ENCODE data around the gene ADGRG6. TPM values are rescaled to one million over a fixed set of nuclear protein-coding genes. Genes with fewer than 3 reads are reported as not detected.
"Not testable (repeated sequence)": the region's sequence is repeated elsewhere in the genome, so short reads cannot be mapped to it uniquely, and the experiment has no call there.

The ADGRG6 gene
- total RNA-seq, 2 experiments from 2014 or later: 0.26 to 0.43 TPM

- intact Hi-C loops (cut with DNase I, micrococcal nuclease): no loop called here
Measured at GRCh38 chr6:142336183-142336582, 34.4 kb downstream of the ADGRG6 start.

GRCh38 chr6:142336787-142337186 lies 35.0 kb downstream of the ADGRG6 start:
- POLR2A ChIA-PET: interaction anchor here (0.6 kb wide), 1 partner anchor 1114 kb away, joined by 4 read pairs; the partner anchor contains the start of gene PEX3

More at GRCh38 chr6:142336183-142336582, 34.4 kb downstream of the ADGRG6 start:
- Mint-ChIP-seq H3K36me3 (ENCODE audit: low read depth) (no peaks in the 10 kb centered on the region), H3K27ac (no peak overlapping the region), H3K4me1 (peaks cover 6% of the 10 kb centered on the region), H3K9me3 (ENCODE audit: low read depth) (no peaks in the 10 kb centered on the region), H3K27me3 (no peaks in the 10 kb centered on the region), H3K4me3 (no peak overlapping the region)
- ATAC-seq (no peak), DNase-seq (no peak)
- CTCF ChIA-PET: interaction anchor here (1.4 kb wide), 1 partner anchor 20 kb away, joined by 3 read pairs; no protein-coding TSS in a partner anchor
- POLR2A ChIA-PET: no interaction called here

DNA sequence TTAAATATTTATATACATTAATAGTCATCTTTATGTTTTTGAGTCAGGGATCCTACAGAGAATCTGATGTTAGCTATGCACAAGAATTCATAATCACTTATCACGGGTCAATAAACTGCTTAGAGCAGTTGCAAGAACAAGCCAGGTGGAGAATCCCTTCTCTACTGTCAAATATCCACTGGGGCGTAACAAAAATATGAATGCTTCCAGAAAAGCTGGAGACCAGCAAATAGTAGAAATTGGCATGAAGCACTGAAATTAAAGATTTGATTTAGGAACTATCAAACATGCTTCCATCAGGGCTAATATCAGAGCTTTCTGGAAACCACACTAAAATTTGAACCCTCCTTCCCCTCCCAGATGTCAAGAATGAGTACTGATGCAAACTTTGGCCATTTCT lies 37.3 kb downstream of the ADGRG6 start:
- CTCF ChIA-PET: no interaction called here

More at GRCh38 chr6:142336787-142337186, 35.0 kb downstream of the ADGRG6 start:
- no peak for DNase-seq
- CTCF ChIA-PET: interaction anchor here (0.6 to 1.4 kb wide), 3 partner anchors 20 to 105 kb away, joined by 3 read pairs; no protein-coding TSS in a partner anchor
- no peak overlapping the region for H3K27ac Mint-ChIP-seq
- no peak for ATAC-seq
- H3K9me3 Mint-ChIP-seq (ENCODE audit: low read depth): no peaks in the 10 kb centered on the region
- no peaks in the 10 kb centered on the region for H3K36me3 Mint-ChIP-seq (ENCODE audit: low read depth)
- intact Hi-C loops (cut with DNase I, micrococcal nuclease): no loop called here
- no peak overlapping the region for H3K4me3 Mint-ChIP-seq
- peaks cover under 1% of the 10 kb centered on the region for H3K4me1 Mint-ChIP-seq
- H3K27me3 Mint-ChIP-seq: no peaks in the 10 kb centered on the region

DNA sequence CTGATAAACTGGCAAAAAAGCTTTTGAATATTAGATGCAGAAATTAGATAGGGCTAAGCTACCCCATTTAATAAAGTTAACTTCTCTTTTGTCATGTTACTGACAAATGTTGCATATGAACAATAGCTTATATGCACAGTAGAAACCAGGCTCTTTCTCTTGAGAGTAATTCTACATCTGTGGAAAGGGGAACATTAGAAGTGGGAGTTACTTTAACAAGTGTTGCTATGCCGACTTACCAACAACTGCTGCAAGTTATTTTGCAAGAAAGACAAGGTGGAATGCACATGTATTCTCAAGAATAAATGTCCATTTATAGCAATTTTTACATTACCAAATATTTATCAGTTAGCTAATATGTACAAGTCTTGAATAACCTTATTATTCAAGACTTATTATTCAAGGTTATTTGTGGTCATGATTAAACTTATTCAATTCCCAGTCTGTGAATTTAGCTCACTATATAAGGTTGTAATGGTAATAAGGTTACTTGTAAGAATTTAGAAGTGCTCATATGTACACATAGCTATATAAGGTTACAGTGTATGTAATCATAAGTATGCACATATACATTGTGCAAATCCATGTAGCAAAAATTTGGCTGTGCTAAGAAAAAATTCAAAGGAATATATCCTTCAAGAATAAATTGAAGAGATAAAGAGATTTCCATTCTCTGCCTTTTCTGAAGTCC lies 38.3 kb downstream of the ADGRG6 start:
- Mint-ChIP-seq H3K4me3 (no peak overlapping the region), H3K27ac (no peak overlapping the region), H3K4me1 (no peaks in the 10 kb centered on the region), H3K36me3 (ENCODE audit: low read depth) (no peaks in the 10 kb centered on the region), H3K27me3 (peaks cover 5% of the 10 kb centered on the region), H3K9me3 (ENCODE audit: low read depth) (no peaks in the 10 kb centered on the region)
- intact Hi-C loops (cut with DNase I, micrococcal nuclease): no loop called here
- ChIA-PET CTCF (no interaction called here), POLR2A (no interaction called here)
- no peak for DNase-seq
- ATAC-seq: no peak

More for the DNA sequence above, 37.3 kb downstream of the ADGRG6 start:
- H3K4me1 Mint-ChIP-seq: no peaks in the 10 kb centered on the region
- intact Hi-C loops (cut with DNase I, micrococcal nuclease): no loop called here
- no peak overlapping the region for H3K4me3 Mint-ChIP-seq
- H3K27ac Mint-ChIP-seq: no peak overlapping the region
- peaks cover 5% of the 10 kb centered on the region for H3K27me3 Mint-ChIP-seq
- no peak for DNase-seq
- POLR2A ChIA-PET: interaction anchor here (0.5 kb wide), 1 partner anchor 277 kb away, joined by 5 read pairs; no protein-coding TSS in a partner anchor
- ATAC-seq: no peak
- H3K9me3 Mint-ChIP-seq (ENCODE audit: low read depth): no peaks in the 10 kb centered on the region
- no peaks in the 10 kb centered on the region for H3K36me3 Mint-ChIP-seq (ENCODE audit: low read depth)

DNA sequence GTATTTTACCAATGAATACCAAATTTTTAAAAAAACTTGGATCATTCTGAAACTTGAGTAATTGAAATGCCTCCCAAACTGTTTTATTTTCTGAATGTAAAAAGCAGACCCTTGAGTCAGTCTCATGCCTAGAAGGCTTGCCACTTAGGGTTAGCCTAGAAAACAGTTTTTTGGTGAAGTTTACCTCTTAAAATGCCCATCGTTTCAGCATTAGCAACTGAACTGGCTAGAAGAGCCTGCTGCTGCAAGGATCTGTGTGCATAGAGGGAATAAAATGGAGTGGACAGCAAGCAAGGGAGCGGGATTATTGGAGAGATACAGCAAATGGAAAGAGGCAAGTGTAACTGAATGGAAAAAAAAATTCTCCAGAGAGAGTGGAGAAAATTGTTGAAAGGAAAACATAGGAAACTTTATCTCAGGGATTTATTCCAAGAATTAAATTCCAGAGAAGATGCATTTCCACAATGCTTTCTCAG lies 40.1 kb downstream of the ADGRG6 start:
- POLR2A ChIA-PET: no interaction called here
- H3K4me3 Mint-ChIP-seq: no peak overlapping the region
- peaks cover 7% of the 10 kb centered on the region for H3K27me3 Mint-ChIP-seq
- ATAC-seq (no peak), DNase-seq (no peak)
- H3K27ac Mint-ChIP-seq: no peak overlapping the region
- no peaks in the 10 kb centered on the region for H3K9me3 Mint-ChIP-seq (ENCODE audit: low read depth)
- H3K4me1 Mint-ChIP-seq: no peaks in the 10 kb centered on the region
- CTCF ChIA-PET: interaction anchor here (1.4 kb wide), 1 partner anchor 15 kb away, joined by 4 read pairs; no protein-coding TSS in a partner anchor
- intact Hi-C loops (cut with DNase I, micrococcal nuclease): no loop called here
- H3K36me3 Mint-ChIP-seq (ENCODE audit: low read depth): no peaks in the 10 kb centered on the region

GRCh38 chr6:142342986-142343385 lies 41.2 kb downstream of the ADGRG6 start:
- Mint-ChIP-seq H3K27ac (no peak overlapping the region), H3K9me3 (ENCODE audit: low read depth) (no peaks in the 10 kb centered on the region), H3K4me1 (no peaks in the 10 kb centered on the region), H3K36me3 (ENCODE audit: low read depth) (no peaks in the 10 kb centered on the region), H3K27me3 (peaks cover 7% of the 10 kb centered on the region), H3K4me3 (no peak overlapping the region)
- no peak for ATAC-seq
- no peak for DNase-seq
- intact Hi-C loops (cut with DNase I, micrococcal nuclease): no loop called here
- POLR2A ChIA-PET: no interaction called here
- CTCF ChIA-PET: interaction anchor here (1.4 kb wide), 1 partner anchor 13 kb away, joined by 4 read pairs; no protein-coding TSS in a partner anchor

DNA sequence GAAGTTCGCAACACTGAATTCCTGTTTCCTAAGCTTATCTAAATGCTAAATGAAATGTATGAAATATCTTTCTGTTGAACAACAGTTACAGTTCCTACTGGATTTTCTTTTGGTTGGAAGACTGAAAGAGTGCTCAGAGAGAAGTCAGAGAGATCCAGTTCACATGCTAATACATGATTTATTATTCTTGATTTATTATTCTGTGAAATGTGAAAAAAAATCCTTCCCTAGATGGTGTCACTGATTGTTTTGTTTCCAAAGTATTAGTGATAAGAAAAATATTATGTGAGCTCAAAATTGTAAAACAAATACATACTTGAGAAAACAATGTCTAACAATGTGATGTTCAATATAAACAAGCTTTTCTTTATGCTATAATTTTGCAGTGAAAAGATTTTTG lies 42.1 kb downstream of the ADGRG6 start:
- H3K4me3 Mint-ChIP-seq: no peak overlapping the region
- ChIA-PET CTCF (no interaction called here), POLR2A (no interaction called here)
- intact Hi-C loops (cut with DNase I, micrococcal nuclease): no loop called here
- DNase-seq: no peak
- no peaks in the 10 kb centered on the region for H3K4me1 Mint-ChIP-seq
- no peaks in the 10 kb centered on the region for H3K36me3 Mint-ChIP-seq (ENCODE audit: low read depth)
- no peak overlapping the region for H3K27ac Mint-ChIP-seq
- H3K9me3 Mint-ChIP-seq (ENCODE audit: low read depth): no peaks in the 10 kb centered on the region
- ATAC-seq: no peak
- H3K27me3 Mint-ChIP-seq: peaks cover 7% of the 10 kb centered on the region

DNA sequence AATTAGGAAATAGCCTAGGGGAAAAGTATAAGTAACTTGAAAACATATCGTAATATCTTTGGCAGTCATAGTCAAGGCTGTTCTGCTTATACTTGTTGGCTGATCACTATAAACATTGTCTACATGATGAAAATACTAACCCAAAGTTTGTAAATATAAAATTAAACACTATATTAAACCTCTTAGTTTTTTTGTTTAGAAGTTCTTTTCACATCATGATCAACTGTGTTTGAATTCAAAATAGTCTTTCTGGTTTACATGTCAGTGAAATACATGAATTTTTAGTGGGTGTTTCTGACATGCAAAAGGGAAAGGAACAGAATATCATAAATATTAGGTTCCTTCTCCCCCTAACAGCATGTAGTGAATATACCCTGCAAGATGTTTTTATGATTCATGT lies 43.5 kb downstream of the ADGRG6 start:
- Mint-ChIP-seq H3K27me3 (peaks cover 7% of the 10 kb centered on the region), H3K4me3 (no peak overlapping the region), H3K36me3 (ENCODE audit: low read depth) (no peaks in the 10 kb centered on the region), H3K4me1 (no peaks in the 10 kb centered on the region), H3K9me3 (ENCODE audit: low read depth) (no peaks in the 10 kb centered on the region), H3K27ac (no peak overlapping the region)
- intact Hi-C loops (cut with DNase I, micrococcal nuclease): no loop called here
- POLR2A ChIA-PET: no interaction called here
- ATAC-seq: no peak
- DNase-seq: no peak
- CTCF ChIA-PET: no interaction called here

DNA sequence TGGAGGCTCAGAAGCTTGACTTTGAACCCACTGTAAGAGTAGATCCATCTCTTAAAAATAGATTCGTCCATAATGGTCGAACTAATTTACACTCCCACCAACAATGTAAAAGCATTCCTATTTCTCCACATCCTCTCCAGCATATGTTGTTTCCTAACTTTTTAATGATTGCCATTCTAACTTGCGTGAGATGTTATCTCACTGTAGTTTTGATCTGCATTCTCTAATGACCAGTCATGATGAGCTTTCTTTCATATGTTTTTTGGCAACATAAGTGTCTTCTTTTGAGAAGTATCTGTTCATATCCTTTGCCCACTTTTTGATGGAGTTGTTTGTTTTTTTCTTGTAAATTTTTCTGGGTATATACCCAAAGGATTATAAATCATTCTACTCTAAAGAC lies 44.4 kb downstream of the ADGRG6 start:
- H3K9me3 Mint-ChIP-seq (ENCODE audit: low read depth); H3K4me3 Mint-ChIP-seq; H3K27me3 Mint-ChIP-seq; H3K36me3 Mint-ChIP-seq (ENCODE audit: low read depth); intact Hi-C loops (cut with DNase I, micrococcal nuclease); H3K4me1 Mint-ChIP-seq; DNase-seq; POLR2A ChIA-PET; ATAC-seq; CTCF ChIA-PET; H3K27ac Mint-ChIP-seq: not testable (repeated sequence)

- CTCF ChIA-PET: interaction anchor here (0.7 to 0.9 kb wide), 3 partner anchors 8 to 27 kb away, joined by 3 to 4 read pairs (median 3); no protein-coding TSS in a partner anchor
- DNase-seq: no peak
- intact Hi-C loops (cut with DNase I, micrococcal nuclease): no loop called here
Measured at GRCh38 chr6:142349215-142349823, 47.5 kb downstream of the ADGRG6 start.

GRCh38 chr6:142350309-142350708 lies 48.5 kb downstream of the ADGRG6 start:
- no peak for DNase-seq
- H3K36me3 Mint-ChIP-seq (ENCODE audit: low read depth): no peaks in the 10 kb centered on the region
- ATAC-seq: no peak
- no peak overlapping the region for H3K27ac Mint-ChIP-seq
- intact Hi-C loops (cut with DNase I, micrococcal nuclease): no loop called here
- H3K4me1 Mint-ChIP-seq: no peaks in the 10 kb centered on the region
- CTCF ChIA-PET: interaction anchor here (0.8 kb wide), 1 partner anchor 13 kb away, joined by 3 read pairs; no protein-coding TSS in a partner anchor
- no peaks in the 10 kb centered on the region for H3K9me3 Mint-ChIP-seq (ENCODE audit: low read depth)
- H3K4me3 Mint-ChIP-seq: no peak overlapping the region
- H3K27me3 Mint-ChIP-seq: peaks cover 2% of the 10 kb centered on the region
- POLR2A ChIA-PET: no interaction called here

More at GRCh38 chr6:142349215-142349823, 47.5 kb downstream of the ADGRG6 start:
- no peak for ATAC-seq
- POLR2A ChIA-PET: interaction anchor here (0.6 kb wide), 1 partner anchor 811 kb away, joined by 3 read pairs; no protein-coding TSS in a partner anchor
- Mint-ChIP-seq H3K9me3 (ENCODE audit: low read depth) (no peaks in the 10 kb centered on the region), H3K36me3 (ENCODE audit: low read depth) (no peaks in the 10 kb centered on the region), H3K27ac (no peak overlapping the region), H3K4me3 (no peak overlapping the region), H3K4me1 (no peaks in the 10 kb centered on the region), H3K27me3 (peaks cover 2% of the 10 kb centered on the region)

GRCh38 chr6:142353690-142354089 lies 51.9 kb downstream of the ADGRG6 start:
- H3K4me1 Mint-ChIP-seq: peaks cover 16% of the 10 kb centered on the region
- H3K27ac Mint-ChIP-seq: no peak overlapping the region
- peaks cover 2% of the 10 kb centered on the region for H3K27me3 Mint-ChIP-seq
- no peaks in the 10 kb centered on the region for H3K36me3 Mint-ChIP-seq (ENCODE audit: low read depth)
- H3K4me3 Mint-ChIP-seq: no peak overlapping the region
- ChIA-PET POLR2A (interaction anchor here (0.6 kb wide), 1 partner anchor 23 kb away, joined by 3 read pairs; no protein-coding TSS in a partner anchor), CTCF (no interaction called here)
- ATAC-seq (no peak), DNase-seq (no peak)
- intact Hi-C loops (cut with DNase I, micrococcal nuclease): no loop called here
- H3K9me3 Mint-ChIP-seq (ENCODE audit: low read depth): no peaks in the 10 kb centered on the region
